GM10266 (cell line): ENCODE data around the gene CCDC150.
"Not testable (repeated sequence)": the region's sequence is repeated elsewhere in the genome, so short reads cannot be mapped to it uniquely, and the experiment has no call there.

ENCODE experiments used
- DNase-seq: peaks from one replicate; pipeline ENCODE4 v3.0.0; 2012; ENCODE audit errors: extremely low spot score
- CTCF ChIP-seq: IDR thresholded peaks from 2 replicates; pipeline ENCODE4 v1.5.1; 2012; ENCODE audit warnings: mild to moderate bottlenecking, low read depth; ENCODE audit not compliant: control insufficient read depth, insufficient read depth; ENCODE audit errors: missing control alignments

CCDC150 gene

DNA sequence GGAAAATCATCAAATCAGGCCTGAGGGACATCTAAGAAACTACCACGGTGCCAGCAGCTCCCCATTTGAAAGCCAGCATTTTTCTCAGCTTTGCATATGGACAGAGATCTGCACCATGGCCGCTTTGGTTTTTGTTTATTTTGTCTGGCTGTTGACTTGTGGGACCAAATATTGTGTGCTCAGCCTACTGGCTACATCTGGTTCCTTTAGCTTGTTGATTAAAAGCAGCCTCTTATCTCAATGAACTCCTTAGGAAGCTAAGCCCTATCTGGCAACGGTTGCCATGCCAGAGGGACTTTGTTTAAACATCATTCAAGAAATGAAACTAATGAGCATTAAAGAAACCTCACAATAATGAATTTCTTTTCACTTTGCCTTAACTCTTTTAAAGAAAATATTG is 32.4 kb upstream of the CCDC150 start:
- DNase-seq, result no peak
- TF ChIP-seq CTCF, result no peak

DNA sequence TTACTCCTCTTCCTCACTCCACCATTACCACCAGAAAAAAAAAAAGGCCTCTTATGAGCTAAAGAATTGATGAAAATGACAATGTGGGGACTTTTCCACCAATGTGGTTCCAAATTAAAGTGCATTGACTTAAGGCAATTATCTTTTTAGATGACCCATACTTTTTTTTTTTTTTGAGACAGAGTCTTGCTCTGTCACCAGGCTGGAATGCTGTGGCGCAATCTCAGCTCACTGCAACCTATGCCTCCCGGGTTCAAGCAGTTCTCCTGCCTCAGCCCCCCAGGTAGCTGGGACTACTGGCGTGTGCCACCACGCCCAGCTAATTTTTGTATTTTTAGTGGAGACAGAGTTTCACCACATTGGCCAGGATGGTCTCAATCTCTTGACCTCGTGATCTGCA is 31.6 kb upstream of the CCDC150 start:
- DNase-seq, result not testable (repeated sequence)

- no peak for TF ChIP-seq CTCF
- DNase-seq, result no peak
These were observed 29.7 kb upstream of the CCDC150 start for GRCh38 chr2:196609806-196610205.

DNA sequence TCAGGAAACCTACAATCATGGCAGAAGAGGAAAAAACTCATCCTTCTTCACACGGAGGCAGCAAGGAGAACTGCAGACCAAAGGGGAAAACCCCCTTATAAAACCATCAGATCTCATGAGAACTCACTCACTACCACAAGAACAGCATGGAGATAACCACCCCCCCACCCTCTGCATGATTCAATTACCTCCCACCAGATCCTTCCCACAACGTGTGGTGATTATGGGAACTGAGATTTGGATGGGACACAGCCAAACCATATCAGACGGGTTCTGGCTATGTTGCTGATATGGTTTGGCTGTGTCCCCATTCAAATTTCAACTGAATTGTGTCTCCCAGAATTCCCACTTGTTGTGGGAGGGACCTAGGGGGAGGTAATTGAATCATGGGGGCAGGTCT is 28.7 kb upstream of the CCDC150 start:
- TF ChIP-seq CTCF, result no peak
- no peak for DNase-seq

GRCh38 chr2:196613302-196613701 is 26.2 kb upstream of the CCDC150 start:
- no peak for DNase-seq
- TF ChIP-seq CTCF, result no peak

GRCh38 chr2:196617430-196617829 is 22.1 kb upstream of the CCDC150 start:
- DNase-seq, result no peak
- no peak for TF ChIP-seq CTCF

DNA sequence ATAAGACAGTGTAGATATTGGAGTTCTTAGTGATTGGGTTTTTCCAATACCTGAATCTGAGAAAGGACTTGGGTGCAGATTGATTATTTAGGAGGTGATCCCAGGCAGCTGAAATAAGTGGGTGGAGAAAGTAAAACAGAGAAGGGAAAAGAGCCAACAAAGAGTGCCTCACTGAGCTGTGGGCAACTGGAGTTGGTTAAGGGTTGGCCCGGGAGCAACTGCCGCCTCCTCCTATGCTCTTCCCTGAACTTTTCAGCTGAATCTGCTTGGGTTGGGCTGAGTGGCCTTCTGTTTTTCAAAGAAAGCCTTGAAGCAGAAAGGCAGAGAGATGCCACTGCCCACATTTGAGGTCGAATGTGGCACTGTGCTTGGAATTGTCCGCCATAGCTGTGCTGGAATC is 20.9 kb upstream of the CCDC150 start:
- TF ChIP-seq CTCF, result no peak
- DNase-seq, result no peak

- TF ChIP-seq CTCF, result no peak
- no peak for DNase-seq
These were observed 9.0 kb upstream of the CCDC150 start for GRCh38 chr2:196630531-196630930.
